Nephron progenitor cell (in vitro differentiated cells): Measurements from ENCODE around the gene SMARCA2.

Source experiments
- DNase-seq: peaks from one replicate; pipeline ENCODE4 v3.0.0; 2021
- H3K27ac Mint-ChIP-seq: 2 replicates; pipeline ENCODE4 v1.8.0; 2021; ENCODE audit warnings: mild to moderate bottlenecking, moderate library complexity, mixed read lengths
- H3K27me3 Mint-ChIP-seq: 2 replicates; pipeline ENCODE4 v1.8.0; 2021; ENCODE audit warnings: mild to moderate bottlenecking, low read depth, mixed read lengths; ENCODE audit not compliant: poor library complexity
- H3K36me3 Mint-ChIP-seq: 2 replicates; pipeline ENCODE4 v1.8.0; 2021; ENCODE audit warnings: low read depth, mixed read lengths
- H3K4me1 Mint-ChIP-seq: 2 replicates; pipeline ENCODE4 v1.8.0; 2021; ENCODE audit warnings: mixed read lengths
- H3K4me3 Mint-ChIP-seq: 2 replicates; pipeline ENCODE4 v1.8.0; 2021; ENCODE audit warnings: mild to moderate bottlenecking, moderate library complexity, mixed read lengths
- H3K9me3 Mint-ChIP-seq: 2 replicates; pipeline ENCODE4 v1.8.0; 2021; ENCODE audit warnings: mild to moderate bottlenecking, moderate library complexity, mixed read lengths
- CTCF ChIP-seq: fragments of 200-600 bp; sonication (generic); IDR thresholded peaks from 2 replicates; pipeline ENCODE4 v1.5.0; 2021; ENCODE audit warnings: antibody characterized with exemption

SMARCA2 gene

GRCh38 chr9:2055203-2055658 is 40.1 kb downstream of the SMARCA2 start:
- peaks cover 17% of the 10 kb centered on the region for H3K4me1 Mint-ChIP-seq
- peaks cover 8% of the 10 kb centered on the region for H3K27me3 Mint-ChIP-seq
- no peak overlapping the region for H3K4me3 Mint-ChIP-seq
- H3K9me3 Mint-ChIP-seq, result no peaks in the 10 kb centered on the region
- H3K36me3 Mint-ChIP-seq, result peaks cover 10% of the 10 kb centered on the region
- no peak overlapping the region for H3K27ac Mint-ChIP-seq
- TF ChIP-seq CTCF, result no peak
- no peak for DNase-seq

- H3K4me3 Mint-ChIP-seq, result no peak overlapping the region
- H3K36me3 Mint-ChIP-seq, result peaks cover 10% of the 10 kb centered on the region
- H3K27me3 Mint-ChIP-seq, result peaks cover 4% of the 10 kb centered on the region
- peaks cover 8% of the 10 kb centered on the region for H3K4me1 Mint-ChIP-seq
- DNase-seq, result no peak
- H3K9me3 Mint-ChIP-seq, result no peaks in the 10 kb centered on the region
- no peak for TF ChIP-seq CTCF
- H3K27ac Mint-ChIP-seq, result no peak overlapping the region
Observed at GRCh38 chr9:2059274-2059929, 44.3 kb downstream of the SMARCA2 start.

GRCh38 chr9:2060424-2060823 is 45.3 kb downstream of the SMARCA2 start:
- TF ChIP-seq CTCF, result no peak
- no peaks in the 10 kb centered on the region for H3K9me3 Mint-ChIP-seq
- no peak overlapping the region for H3K27ac Mint-ChIP-seq
- H3K4me3 Mint-ChIP-seq, result no peak overlapping the region
- H3K4me1 Mint-ChIP-seq, result peaks cover 6% of the 10 kb centered on the region
- H3K27me3 Mint-ChIP-seq, result peaks cover 4% of the 10 kb centered on the region
- no peak for DNase-seq
- peaks cover 10% of the 10 kb centered on the region for H3K36me3 Mint-ChIP-seq

GRCh38 chr9:2065704-2066103 is 50.6 kb downstream of the SMARCA2 start:
- Mint-ChIP-seq H3K27ac (no peak overlapping the region), H3K4me3 (no peak overlapping the region), H3K4me1 (no peaks in the 10 kb centered on the region), H3K9me3 (no peaks in the 10 kb centered on the region), H3K27me3 (peaks cover 3% of the 10 kb centered on the region), H3K36me3 (peaks cover 5% of the 10 kb centered on the region)
- TF ChIP-seq CTCF, result no peak
- no peak for DNase-seq

- H3K4me1 Mint-ChIP-seq, result no peaks in the 10 kb centered on the region
- TF ChIP-seq CTCF, result no peak
- no peak overlapping the region for H3K27ac Mint-ChIP-seq
- DNase-seq, result no peak
- H3K36me3 Mint-ChIP-seq, result peaks cover 5% of the 10 kb centered on the region
- no peaks in the 10 kb centered on the region for H3K27me3 Mint-ChIP-seq
- no peaks in the 10 kb centered on the region for H3K9me3 Mint-ChIP-seq
- no peak overlapping the region for H3K4me3 Mint-ChIP-seq
Observed at GRCh38 chr9:2066312-2067273, 51.4 kb downstream of the SMARCA2 start.
